ENCODE results near the gene PPP1R36.
A peak's percentile ranks its signal among the peaks of the same experiment; 100 is the strongest.
"Not testable (repeated sequence)": the region's sequence is repeated elsewhere in the genome, so short reads cannot be mapped to it uniquely, and the experiment has no call there.

PPP1R36 gene

GRCh38 chr14:64569646-64570045, 19.9 kb downstream of the PPP1R36 start:
- not testable (repeated sequence) for H3K9me3 ChIP-seq (ENCODE audit: control insufficient read depth, low read length); H3K4me3 ChIP-seq (ENCODE audit: extremely low read depth, insufficient read depth, low read length, poor library complexity, severe bottlenecking); H3K36me3 ChIP-seq (ENCODE audit: control insufficient read depth, insufficient read depth, low read length)
- WGBS, 2 experiments (ENCODE audit: insufficient coverage in 2 of 2), result 100% methylated on average over 2 of the region's 7 CpGs; no CpG with 5 or more reads in 1 of the 2 experiments
- H3K27ac ChIP-seq (ENCODE audit: low read depth, low read length, severe bottlenecking), result peak overlapping the region; percentile 83
- H3K4me1 ChIP-seq (ENCODE audit: control insufficient read depth, insufficient read depth, low read length, poor library complexity, severe bottlenecking), result peaks cover 25% of the 10 kb centered on the region

DNA sequence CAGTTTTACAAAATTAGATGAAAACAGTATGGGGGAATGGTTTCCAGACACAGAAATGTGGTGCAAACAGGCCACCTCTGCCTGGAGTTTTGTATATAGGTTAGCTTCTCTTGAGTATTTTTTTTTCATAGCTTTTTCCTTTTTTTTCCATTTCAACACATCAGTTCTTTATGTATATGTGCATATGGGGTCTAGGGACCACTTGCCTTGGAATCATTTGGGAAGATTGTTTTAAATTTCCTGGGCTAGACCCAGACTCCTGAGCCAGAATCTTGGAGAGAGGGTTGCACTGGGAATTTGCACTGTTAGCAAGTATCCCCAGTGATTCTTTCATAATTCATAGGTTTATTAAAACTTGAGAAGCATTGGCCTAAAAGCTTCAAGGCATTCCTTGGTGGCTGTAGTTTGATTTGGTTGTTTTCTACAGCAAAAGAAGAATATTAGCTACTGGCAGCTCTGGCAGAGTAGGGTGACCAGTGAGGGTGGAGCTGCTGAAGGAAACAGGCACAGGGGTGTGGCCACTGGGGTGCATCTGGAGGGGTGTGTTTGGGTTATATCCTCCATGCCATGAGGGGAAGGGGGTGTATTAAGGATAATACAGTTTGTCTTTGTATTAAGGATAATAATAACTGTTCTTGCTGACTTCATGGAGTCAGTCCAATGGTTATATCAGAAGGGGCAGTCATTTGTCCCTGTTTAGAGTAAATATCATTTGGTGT, 22.8 kb downstream of the PPP1R36 start:
- Histone ChIP-seq H3K4me3 (ENCODE audit: extremely low read depth, insufficient read depth, low read length, poor library complexity, severe bottlenecking) (no peak overlapping the region), H3K9me3 (ENCODE audit: control insufficient read depth, low read length) (no peaks in the 10 kb centered on the region), H3K27ac (ENCODE audit: low read depth, low read length, severe bottlenecking) (no peak overlapping the region), H3K36me3 (ENCODE audit: control insufficient read depth, insufficient read depth, low read length) (no peaks in the 10 kb centered on the region), H3K4me1 (ENCODE audit: control insufficient read depth, insufficient read depth, low read length, poor library complexity, severe bottlenecking) (peaks cover 12% of the 10 kb centered on the region)

- H3K27ac ChIP-seq (ENCODE audit: low read depth, low read length, severe bottlenecking), result no peak overlapping the region
- H3K9me3 ChIP-seq (ENCODE audit: control insufficient read depth, low read length), result no peaks in the 10 kb centered on the region
- H3K36me3 ChIP-seq (ENCODE audit: control insufficient read depth, insufficient read depth, low read length), result no peaks in the 10 kb centered on the region
- WGBS, 2 experiments (ENCODE audit: insufficient coverage in 2 of 2), result 57 to 61% methylated on average over 2 to 3 of the region's 3 CpGs
- H3K4me3 ChIP-seq (ENCODE audit: extremely low read depth, insufficient read depth, low read length, poor library complexity, severe bottlenecking), result no peak overlapping the region
- peaks cover 11% of the 10 kb centered on the region for H3K4me1 ChIP-seq (ENCODE audit: control insufficient read depth, insufficient read depth, low read length, poor library complexity, severe bottlenecking)
Observed at GRCh38 chr14:64573109-64573508, 23.3 kb downstream of the PPP1R36 start.

GRCh38 chr14:64574371-64575107, 24.8 kb downstream of the PPP1R36 start:
- WGBS, 2 experiments (ENCODE audit: insufficient coverage in 2 of 2), result 92 to 94% methylated on average over 1 to 5 of the region's 6 CpGs
- Histone ChIP-seq H3K9me3 (ENCODE audit: control insufficient read depth, low read length) (no peaks in the 10 kb centered on the region), H3K27ac (ENCODE audit: low read depth, low read length, severe bottlenecking) (no peak overlapping the region), H3K4me1 (ENCODE audit: control insufficient read depth, insufficient read depth, low read length, poor library complexity, severe bottlenecking) (peaks cover 3% of the 10 kb centered on the region), H3K4me3 (ENCODE audit: extremely low read depth, insufficient read depth, low read length, poor library complexity, severe bottlenecking) (no peak overlapping the region), H3K36me3 (ENCODE audit: control insufficient read depth, insufficient read depth, low read length) (no peaks in the 10 kb centered on the region)

GRCh38 chr14:64577211-64577610, 27.4 kb downstream of the PPP1R36 start:
- H3K9me3 ChIP-seq (ENCODE audit: control insufficient read depth, low read length), result no peaks in the 10 kb centered on the region
- peaks cover 19% of the 10 kb centered on the region for H3K4me1 ChIP-seq (ENCODE audit: control insufficient read depth, insufficient read depth, low read length, poor library complexity, severe bottlenecking)
- no peak overlapping the region for H3K4me3 ChIP-seq (ENCODE audit: extremely low read depth, insufficient read depth, low read length, poor library complexity, severe bottlenecking)
- WGBS, 2 experiments (ENCODE audit: insufficient coverage in 2 of 2), result 95 to 98% methylated on average over 3 to 5 of the region's 5 CpGs
- H3K27ac ChIP-seq (ENCODE audit: low read depth, low read length, severe bottlenecking), result no peak overlapping the region
- H3K36me3 ChIP-seq (ENCODE audit: control insufficient read depth, insufficient read depth, low read length), result no peaks in the 10 kb centered on the region

- H3K4me3 ChIP-seq (ENCODE audit: extremely low read depth, insufficient read depth, low read length, poor library complexity, severe bottlenecking), result no peak overlapping the region
- 80 to 86% methylated on average over 1 to 2 of the region's 7 CpGs for WGBS, 2 experiments (ENCODE audit: insufficient coverage in 2 of 2)
- H3K9me3 ChIP-seq (ENCODE audit: control insufficient read depth, low read length), result no peaks in the 10 kb centered on the region
- peaks cover 20% of the 10 kb centered on the region for H3K4me1 ChIP-seq (ENCODE audit: control insufficient read depth, insufficient read depth, low read length, poor library complexity, severe bottlenecking)
- H3K36me3 ChIP-seq (ENCODE audit: control insufficient read depth, insufficient read depth, low read length), result no peaks in the 10 kb centered on the region
- H3K27ac ChIP-seq (ENCODE audit: low read depth, low read length, severe bottlenecking), result peak overlapping the region; percentile 74
Observed at GRCh38 chr14:64580467-64580866, 30.7 kb downstream of the PPP1R36 start.

DNA sequence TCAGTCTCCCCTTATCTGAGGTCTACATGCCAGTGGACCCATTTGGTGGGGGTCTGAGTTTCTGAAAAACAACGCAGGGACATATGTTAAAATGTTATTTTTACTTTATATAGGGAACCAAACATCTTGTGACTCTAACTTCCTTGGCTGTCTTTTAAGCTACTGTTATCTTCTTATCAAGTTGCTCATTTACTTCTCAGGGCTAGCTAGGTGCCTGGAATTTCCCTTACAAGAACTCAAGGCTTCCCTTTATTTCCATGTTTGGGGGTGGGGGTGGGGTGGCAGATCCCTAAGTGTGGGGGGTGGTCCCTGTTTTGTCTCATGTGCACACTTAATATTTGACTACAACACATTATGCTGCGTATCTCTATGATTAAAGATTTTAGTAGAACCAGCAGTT, 31.6 kb downstream of the PPP1R36 start:
- Histone ChIP-seq H3K9me3 (ENCODE audit: control insufficient read depth, low read length) (no peaks in the 10 kb centered on the region), H3K4me1 (ENCODE audit: control insufficient read depth, insufficient read depth, low read length, poor library complexity, severe bottlenecking) (peaks cover 20% of the 10 kb centered on the region), H3K27ac (ENCODE audit: low read depth, low read length, severe bottlenecking) (peak overlapping the region; percentile 74), H3K36me3 (ENCODE audit: control insufficient read depth, insufficient read depth, low read length) (no peaks in the 10 kb centered on the region), H3K4me3 (ENCODE audit: extremely low read depth, insufficient read depth, low read length, poor library complexity, severe bottlenecking) (no peak overlapping the region)
- WGBS, 2 experiments (ENCODE audit: insufficient coverage in 2 of 2), result no CpG with 5 or more reads among the region's 2 CpGs

DNA sequence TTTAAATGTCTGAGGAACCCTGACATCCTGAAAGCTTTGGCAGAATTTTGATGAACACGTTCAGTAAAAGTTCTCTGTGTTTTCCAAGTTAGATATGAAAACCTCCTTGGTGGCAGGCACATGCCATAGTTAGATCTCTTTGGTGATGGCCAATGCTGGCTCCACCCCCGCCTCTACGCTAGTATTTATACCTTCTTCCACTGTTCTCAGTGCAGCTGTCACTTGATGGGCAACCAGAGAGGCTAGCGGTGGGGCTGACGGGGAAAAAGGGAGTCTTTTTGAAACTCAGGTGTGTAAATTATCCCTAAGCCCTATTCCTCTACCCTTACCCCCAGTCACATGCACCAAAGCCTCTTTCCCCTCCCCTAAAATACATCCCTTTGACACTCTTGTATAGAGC, 32.1 kb downstream of the PPP1R36 start:
- 55 to 56% methylated on average over 1 of the region's 5 CpGs for WGBS, 2 experiments (ENCODE audit: insufficient coverage in 2 of 2)

GRCh38 chr14:64584190-64584589, 34.4 kb downstream of the PPP1R36 start:
- Histone ChIP-seq H3K4me1 (ENCODE audit: control insufficient read depth, insufficient read depth, low read length, poor library complexity, severe bottlenecking) (peaks cover 20% of the 10 kb centered on the region), H3K9me3 (ENCODE audit: control insufficient read depth, low read length) (no peaks in the 10 kb centered on the region), H3K36me3 (ENCODE audit: control insufficient read depth, insufficient read depth, low read length) (no peaks in the 10 kb centered on the region), H3K27ac (ENCODE audit: low read depth, low read length, severe bottlenecking) (no peak overlapping the region), H3K4me3 (ENCODE audit: extremely low read depth, insufficient read depth, low read length, poor library complexity, severe bottlenecking) (no peak overlapping the region)
- 100% methylated on average over 1 of the region's 1 CpG; no CpG with 5 or more reads in 1 of the 2 experiments for WGBS, 2 experiments (ENCODE audit: insufficient coverage in 2 of 2)

More for the DNA sequence above, 32.1 kb downstream of the PPP1R36 start:
- H3K4me3 ChIP-seq (ENCODE audit: extremely low read depth, insufficient read depth, low read length, poor library complexity, severe bottlenecking), result no peak overlapping the region
- H3K27ac ChIP-seq (ENCODE audit: low read depth, low read length, severe bottlenecking), result peak overlapping the region; percentile 74
- H3K9me3 ChIP-seq (ENCODE audit: control insufficient read depth, low read length), result no peaks in the 10 kb centered on the region
- H3K4me1 ChIP-seq (ENCODE audit: control insufficient read depth, insufficient read depth, low read length, poor library complexity, severe bottlenecking), result peaks cover 20% of the 10 kb centered on the region
- H3K36me3 ChIP-seq (ENCODE audit: control insufficient read depth, insufficient read depth, low read length), result no peaks in the 10 kb centered on the region

DNA sequence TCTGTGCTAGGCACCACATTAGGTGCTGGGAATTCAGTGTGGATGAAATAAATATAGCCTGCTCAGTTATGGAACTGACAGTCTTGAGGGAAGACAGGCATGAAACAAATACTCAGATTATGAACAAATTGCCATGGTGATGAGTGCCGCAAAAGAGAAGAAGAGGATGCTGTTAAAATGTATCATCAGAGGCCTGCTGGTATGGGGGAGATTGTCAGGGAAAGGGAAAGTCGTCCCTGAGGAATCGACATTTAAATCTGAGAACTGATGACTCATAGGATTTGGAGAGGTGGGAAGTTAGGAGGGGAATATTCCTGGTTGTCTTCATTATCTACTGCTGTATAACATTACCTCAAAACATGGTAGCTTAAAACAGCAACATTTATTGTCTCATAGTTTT, 42.0 kb downstream of the PPP1R36 start:
- Histone ChIP-seq H3K27ac (ENCODE audit: low read depth, low read length, severe bottlenecking) (no peak overlapping the region), H3K9me3 (ENCODE audit: control insufficient read depth, low read length) (no peaks in the 10 kb centered on the region), H3K36me3 (ENCODE audit: control insufficient read depth, insufficient read depth, low read length) (no peaks in the 10 kb centered on the region), H3K4me3 (ENCODE audit: extremely low read depth, insufficient read depth, low read length, poor library complexity, severe bottlenecking) (no peak overlapping the region), H3K4me1 (ENCODE audit: control insufficient read depth, insufficient read depth, low read length, poor library complexity, severe bottlenecking) (peaks cover 3% of the 10 kb centered on the region)
- WGBS, 2 experiments (ENCODE audit: insufficient coverage in 2 of 2), result 76 to 82% methylated on average over 3 of the region's 3 CpGs

DNA sequence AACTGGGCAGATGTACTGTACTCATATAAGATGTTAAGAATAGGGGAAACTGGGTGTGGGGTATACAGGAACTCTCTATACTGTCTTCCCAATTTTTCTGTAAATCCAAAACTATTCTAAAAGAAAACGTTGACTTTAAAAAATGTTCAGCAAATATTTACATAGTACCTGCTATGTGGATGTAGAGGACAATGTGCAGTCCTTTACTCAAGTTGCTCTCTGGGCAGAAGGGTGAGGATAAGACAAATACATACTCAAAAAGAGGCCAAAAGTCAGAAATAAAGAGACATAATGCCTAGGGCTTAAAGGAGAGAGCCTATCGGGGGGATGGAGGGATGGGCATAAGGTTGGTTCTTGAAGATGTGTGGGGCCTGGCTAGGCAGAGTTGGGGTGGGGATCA, 44.7 kb downstream of the PPP1R36 start:
- WGBS, 2 experiments (ENCODE audit: insufficient coverage in 2 of 2), result 92 to 100% methylated on average over 1 of the region's 2 CpGs
- Histone ChIP-seq H3K4me1 (ENCODE audit: control insufficient read depth, insufficient read depth, low read length, poor library complexity, severe bottlenecking) (peaks cover 3% of the 10 kb centered on the region), H3K27ac (ENCODE audit: low read depth, low read length, severe bottlenecking) (no peak overlapping the region), H3K36me3 (ENCODE audit: control insufficient read depth, insufficient read depth, low read length) (no peaks in the 10 kb centered on the region), H3K9me3 (ENCODE audit: control insufficient read depth, low read length) (no peaks in the 10 kb centered on the region), H3K4me3 (ENCODE audit: extremely low read depth, insufficient read depth, low read length, poor library complexity, severe bottlenecking) (no peak overlapping the region)
